Stimulated activated CD4-positive, alpha-beta T cell treated with anti-CD3 and anti-CD28 coated beads, TNF-alpha, amount 100 ng/mL, for 4 hours (primary cell): Measurements from ENCODE around the gene PLCG1.

Experiments
- DNase-seq, 3 experiments: peaks; one replicate each; pipeline ENCODE4 v3.0.0-alpha.2; 2020; ENCODE audit warnings: low read depth in 3 of 3

Gene PLCG1

DNA sequence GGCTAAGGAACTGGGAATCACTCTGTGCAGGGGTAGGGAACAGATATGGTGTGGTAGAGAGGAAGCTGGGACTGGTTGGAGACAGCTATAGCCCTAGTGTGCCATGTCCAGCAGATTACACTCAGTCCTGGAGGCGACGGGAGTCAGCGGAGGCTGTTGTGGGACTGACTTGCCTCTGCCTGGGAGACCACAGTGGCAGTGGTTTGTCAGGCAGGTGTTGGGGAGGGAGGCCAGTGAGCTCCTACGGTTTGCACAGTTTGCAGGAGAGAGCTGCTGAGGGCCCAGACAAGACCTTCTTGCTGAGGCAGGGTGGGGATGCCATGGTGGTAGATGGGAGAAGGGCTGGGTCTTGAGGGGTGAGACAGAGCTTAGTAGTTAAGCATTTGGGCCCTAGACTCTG lies 4.9 kb downstream of the PLCG1 start:
- DNase-seq: no peak

DNA sequence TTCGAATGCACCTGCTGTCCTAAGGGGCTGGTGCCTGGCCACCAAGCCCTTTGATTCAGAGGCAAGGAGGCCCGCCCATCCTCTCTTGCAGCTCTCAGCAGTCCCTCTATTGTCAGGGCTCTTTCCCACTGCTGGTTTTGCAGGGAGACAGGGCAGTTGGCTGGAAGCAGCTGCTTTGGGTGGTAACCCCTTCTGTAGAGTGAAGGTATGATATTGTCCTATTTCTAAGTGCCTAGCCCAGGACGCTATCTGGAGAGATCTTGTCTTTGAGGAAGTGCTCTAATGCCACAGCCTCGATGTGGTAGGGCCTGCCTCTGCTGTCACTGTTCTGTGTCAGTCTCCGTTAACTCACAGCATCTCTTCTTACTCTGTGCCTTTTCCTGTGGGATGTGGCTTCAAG lies 5.6 kb downstream of the PLCG1 start:
- no peak for DNase-seq

- DNase-seq: no peak
Observed at GRCh38 chr20:41143354-41143753, 6.0 kb downstream of the PLCG1 start.

DNA sequence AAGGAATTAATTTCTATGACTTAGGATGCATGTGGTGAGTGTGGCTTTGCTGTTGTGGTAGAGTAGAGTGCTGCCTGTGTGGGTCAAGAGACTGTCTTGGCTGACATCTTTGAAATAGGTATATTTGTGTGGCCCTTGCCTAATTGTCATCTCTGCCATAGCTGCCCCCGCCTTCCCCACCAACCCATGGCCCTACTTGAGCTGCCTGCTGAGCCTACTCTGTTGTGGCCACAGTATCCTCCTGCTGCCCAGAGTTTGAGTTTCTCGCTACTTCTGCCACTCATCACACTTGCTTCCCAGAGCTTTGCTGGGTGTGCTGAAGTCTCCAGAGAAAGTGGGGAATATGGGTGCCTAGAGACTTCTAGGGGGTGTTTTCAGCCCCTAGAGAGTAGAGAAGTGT lies 8.0 kb downstream of the PLCG1 start:
- no peak for DNase-seq

- no peak for DNase-seq
Observed at GRCh38 chr20:41145821-41146620, 8.7 kb downstream of the PLCG1 start.

- no peak for DNase-seq
Observed at GRCh38 chr20:41147767-41148191, 10.4 kb downstream of the PLCG1 start.

GRCh38 chr20:41148942-41149341 lies 11.6 kb downstream of the PLCG1 start:
- DNase-seq: no peak

DNA sequence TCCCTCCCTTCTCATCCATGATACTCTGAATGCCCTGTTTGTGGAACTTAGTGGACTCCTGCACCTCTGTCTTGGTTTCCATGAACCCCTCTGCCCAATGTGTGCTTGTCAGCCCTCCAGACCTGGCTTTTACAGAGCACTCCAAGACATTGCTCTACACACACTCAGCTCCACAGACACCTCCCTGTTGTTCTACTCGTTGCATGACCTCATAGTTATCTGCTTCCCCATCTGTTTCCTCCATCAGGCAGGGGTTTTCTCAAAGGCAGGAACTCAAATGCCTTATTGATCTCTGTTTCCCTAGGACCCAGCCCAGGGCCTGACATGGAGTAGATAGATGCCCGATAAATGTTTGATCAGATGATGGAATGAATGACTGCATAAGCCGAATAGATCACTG lies 13.3 kb downstream of the PLCG1 start:
- DNase-seq: no peak

GRCh38 chr20:41151134-41151869 lies 14.0 kb downstream of the PLCG1 start:
- no peak for DNase-seq

DNA sequence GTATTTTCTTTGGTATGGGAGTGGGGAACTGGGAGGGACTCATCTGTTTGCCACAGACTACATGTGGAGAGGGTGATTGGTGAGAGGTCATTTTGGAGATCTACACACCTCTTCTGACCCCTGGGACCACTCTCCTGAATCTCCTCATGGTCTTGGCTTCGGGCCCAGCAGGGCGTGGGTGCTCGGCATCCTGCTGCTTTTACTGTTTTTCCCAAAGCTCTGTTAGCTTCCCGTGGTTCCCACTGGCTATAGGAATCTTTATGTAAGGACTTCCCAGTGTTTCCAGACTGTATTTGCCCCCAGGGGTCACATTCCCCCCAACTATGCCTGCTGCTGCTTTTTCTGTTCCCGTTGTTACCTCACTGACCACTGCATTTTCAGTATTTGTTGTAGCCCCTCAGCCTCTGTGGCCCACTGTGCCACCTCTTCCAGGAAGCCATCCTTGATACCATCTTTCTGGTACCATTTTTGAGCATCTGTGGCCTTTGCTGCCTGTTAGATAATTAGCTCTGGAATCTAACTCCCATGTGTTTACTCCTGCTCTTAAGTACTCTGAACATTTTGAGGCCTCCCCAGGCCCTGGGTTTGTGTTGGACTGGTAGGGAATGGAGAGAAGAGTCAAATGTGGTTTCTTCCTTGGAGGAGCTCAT lies 14.9 kb downstream of the PLCG1 start:
- no peak for DNase-seq

DNA sequence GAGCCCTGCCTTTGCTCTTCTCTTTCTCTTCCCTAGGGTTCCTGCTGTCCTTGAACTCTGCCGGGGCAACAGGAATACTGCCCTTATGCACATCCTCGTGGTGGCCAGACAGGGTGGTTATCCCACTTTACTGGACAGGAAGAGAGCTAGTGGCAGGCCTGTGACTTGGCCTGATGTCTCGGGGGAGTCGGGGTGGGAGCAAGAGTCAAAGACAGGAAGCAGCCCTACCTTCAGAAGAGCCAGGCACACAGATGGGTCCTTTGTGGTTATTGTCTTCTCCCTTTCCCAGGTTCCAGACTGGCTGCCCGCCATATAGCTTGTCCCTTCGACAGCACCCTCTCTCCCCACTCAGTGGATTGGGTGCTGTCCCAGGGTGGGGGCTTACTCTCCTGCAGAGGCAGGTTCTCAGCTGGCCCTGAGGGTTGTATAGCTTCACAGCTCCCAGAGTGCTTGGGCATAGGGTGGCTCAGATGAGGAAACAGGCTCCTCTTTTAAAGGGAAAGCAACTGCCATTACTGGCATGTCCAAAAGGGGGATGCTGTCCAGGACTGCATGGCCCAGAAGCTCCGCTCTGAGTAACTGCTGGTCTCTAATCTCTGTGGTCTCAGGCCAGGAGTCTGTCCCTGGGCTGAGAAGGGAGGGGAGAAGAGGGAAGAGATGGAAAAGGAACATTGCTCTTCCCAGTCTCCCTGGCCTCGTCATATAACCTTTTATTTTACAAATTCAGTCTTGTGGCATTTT lies 17.3 kb downstream of the PLCG1 start:
- DNase-seq: no peak

DNA sequence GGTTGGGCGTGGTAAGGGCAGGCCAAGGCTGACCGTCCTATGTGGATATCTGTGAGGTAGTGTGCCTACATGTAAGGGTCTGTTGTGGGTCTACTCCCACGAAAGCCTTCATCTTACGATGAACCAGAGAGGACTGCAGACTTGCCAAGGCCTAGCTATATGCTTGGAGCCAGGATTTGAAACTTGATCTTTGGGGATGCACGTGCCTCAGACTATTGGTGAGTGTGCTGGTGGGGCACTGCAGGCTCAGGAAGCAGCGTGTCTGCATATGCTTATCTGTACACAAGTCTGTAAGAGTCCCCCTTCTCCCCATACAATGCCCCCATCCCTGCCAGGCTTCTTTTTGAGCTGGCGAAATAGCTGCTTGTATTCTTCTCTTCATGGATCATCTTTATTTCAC lies 17.9 kb downstream of the PLCG1 start:
- no peak for DNase-seq

DNA sequence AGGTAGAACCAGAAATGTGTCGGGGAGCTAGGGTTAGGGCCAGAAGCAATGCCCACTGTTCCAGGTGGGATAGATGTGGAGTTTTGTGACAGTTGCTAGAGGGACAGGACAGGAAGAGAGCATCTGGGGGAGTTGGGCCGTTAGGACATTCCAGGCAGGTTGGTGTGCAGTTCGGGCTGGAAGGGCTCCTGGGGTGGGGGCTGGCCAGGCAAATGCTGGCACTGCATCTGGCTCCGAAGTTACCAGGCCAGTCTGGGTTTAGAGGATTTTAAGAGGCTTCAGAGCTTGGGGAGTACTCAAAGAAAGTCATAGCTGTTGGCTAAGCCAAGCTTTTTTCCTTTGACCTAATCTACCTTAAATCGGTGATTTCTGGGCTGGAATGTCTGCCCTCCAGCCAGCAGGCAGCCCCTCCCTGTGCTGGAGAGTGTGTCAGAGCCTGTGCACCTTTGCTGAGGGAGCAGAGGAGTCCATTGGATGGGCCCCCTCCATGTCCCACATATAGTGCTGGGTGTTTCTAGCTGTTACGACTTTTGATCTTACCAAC lies 20.8 kb downstream of the PLCG1 start:
- no peak for DNase-seq

DNA sequence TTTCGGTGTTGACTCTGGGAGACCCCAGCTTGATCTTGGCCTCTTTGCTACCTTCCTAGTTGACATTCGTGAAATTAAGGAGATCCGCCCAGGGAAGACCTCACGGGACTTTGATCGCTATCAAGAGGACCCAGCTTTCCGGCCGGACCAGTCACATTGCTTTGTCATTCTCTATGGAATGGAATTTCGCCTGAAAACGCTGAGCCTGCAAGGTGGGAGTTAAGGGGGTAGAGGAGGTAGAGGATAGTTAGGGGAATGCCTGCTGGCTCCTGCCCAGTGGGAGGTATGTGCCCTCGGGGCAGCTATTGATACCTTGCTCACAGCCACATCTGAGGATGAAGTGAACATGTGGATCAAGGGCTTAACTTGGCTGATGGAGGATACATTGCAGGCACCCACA lies 22.2 kb downstream of the PLCG1 start:
- DNase-seq: no peak

- DNase-seq: no peak
Observed at GRCh38 chr20:41160686-41161085, 23.3 kb downstream of the PLCG1 start.

GRCh38 chr20:41161886-41162285 lies 24.5 kb downstream of the PLCG1 start:
- DNase-seq: no peak

DNA sequence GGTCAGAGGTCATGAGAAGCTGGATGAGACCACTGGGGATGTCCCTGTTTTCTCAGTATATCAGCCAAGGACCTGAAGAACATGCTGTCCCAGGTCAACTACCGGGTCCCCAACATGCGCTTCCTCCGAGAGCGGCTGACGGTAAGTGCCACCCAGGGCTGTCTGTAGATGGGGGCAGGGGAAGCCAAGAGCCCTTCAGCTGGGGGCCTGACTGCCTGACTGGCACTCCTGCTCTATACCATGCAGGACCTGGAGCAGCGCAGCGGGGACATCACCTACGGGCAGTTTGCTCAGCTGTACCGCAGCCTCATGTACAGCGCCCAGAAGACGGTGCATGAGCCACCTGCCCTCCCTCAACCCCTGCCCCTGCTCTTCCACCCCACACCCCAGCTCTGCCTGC lies 25.1 kb downstream of the PLCG1 start:
- DNase-seq: no peak

- no peak for DNase-seq
Observed at GRCh38 chr20:41163821-41164220, 26.5 kb downstream of the PLCG1 start.

- no peak for DNase-seq
Observed at GRCh38 chr20:41165001-41165882, 27.9 kb downstream of the PLCG1 start.

DNA sequence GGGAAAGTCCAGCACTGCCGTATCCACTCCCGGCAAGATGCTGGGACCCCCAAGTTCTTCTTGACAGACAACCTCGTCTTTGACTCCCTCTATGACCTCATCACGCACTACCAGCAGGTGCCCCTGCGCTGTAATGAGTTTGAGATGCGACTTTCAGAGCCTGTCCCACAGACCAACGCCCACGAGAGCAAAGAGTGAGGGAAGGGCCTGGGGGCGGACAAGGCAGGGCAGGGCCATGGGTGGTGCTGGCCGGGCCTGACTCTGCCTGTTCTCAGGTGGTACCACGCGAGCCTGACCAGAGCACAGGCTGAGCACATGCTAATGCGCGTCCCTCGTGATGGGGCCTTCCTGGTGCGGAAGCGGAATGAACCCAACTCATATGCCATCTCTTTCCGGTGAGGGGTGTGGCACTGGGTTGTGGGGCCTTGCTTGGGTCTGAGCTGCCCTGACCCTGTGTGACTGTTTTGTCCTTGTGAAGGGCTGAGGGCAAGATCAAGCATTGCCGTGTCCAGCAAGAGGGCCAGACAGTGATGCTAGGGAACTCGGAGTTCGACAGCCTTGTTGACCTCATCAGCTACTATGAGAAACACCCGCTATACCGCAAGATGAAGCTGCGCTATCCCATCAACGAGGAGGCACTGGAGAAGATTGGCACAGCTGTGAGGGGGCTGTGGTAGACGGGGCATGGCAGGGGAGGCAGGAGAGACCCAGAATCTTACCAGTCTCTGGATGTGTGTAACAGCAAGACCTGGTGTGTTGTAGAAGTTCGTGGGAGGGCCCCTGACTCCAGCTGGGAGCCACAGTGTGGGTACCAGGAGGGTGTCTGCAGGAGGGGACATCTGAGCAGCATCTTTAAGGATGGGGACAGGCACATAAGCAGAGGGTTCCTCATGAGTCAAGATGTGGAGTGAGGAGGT lies 29.1 kb downstream of the PLCG1 start:
- no peak for DNase-seq
